Gastroesophageal sphincter (tissue), 2 donors: ENCODE results near the gene ANKRD65.
"Not testable (repeated sequence)": the region's sequence is repeated elsewhere in the genome, so short reads cannot be mapped to it uniquely, and the experiment has no call there.

Experiments
- POLR2A ChIP-seq, 2 donors: fragments of 450-650 bp; IDR thresholded peaks; one replicate each; pipeline ENCODE4 v1.6.1; 2017; ENCODE audit warnings: antibody characterized with exemption in 2 of 2, mild to moderate bottlenecking in 2 of 2, moderate library complexity in 1 of 2
- POLR2AphosphoS5 ChIP-seq: sonication (generic); formaldehyde crosslinking; IDR thresholded peaks from one replicate; pipeline ENCODE4 v1.6.1; 2017; ENCODE audit warnings: antibody characterized with exemption

- TF ChIP-seq POLR2A (IDR thresholded peaks at IDR 0.05); POLR2AphosphoS5: not testable (repeated sequence)
Measured at GRCh38 chr1:1370094-1370493, 51.0 kb downstream of the ANKRD65 start.
